CD8-positive, alpha-beta memory T cell (primary cell): ENCODE results near the gene STYK1. TPM values are rescaled to one million over a fixed set of nuclear protein-coding genes. Genes with fewer than 3 reads are reported as not detected.
A peak's percentile ranks its signal among the peaks of the same experiment; 100 is the strongest.

ENCODE experiments used
- CTCF ChIA-PET: fragments of 350-600 bp; sonication (Branson Sonifier 250); formaldehyde crosslinking; loops from one replicate; lab custom pipeline; 2021; ENCODE audit warnings: antibody characterized with exemption; lab: Charles Lee
- POLR2A ChIA-PET: fragments of 350-600 bp; sonication (Branson Sonifier 250); formaldehyde crosslinking; loops from one replicate; lab custom pipeline; 2021; ENCODE audit warnings: antibody characterized with exemption; lab: Charles Lee
- DNase-seq, 5 donors: peaks; one replicate each; pipeline versions ENCODE4 v3.0.0 to v3.0.0-alpha.2; 2020 to 2022; ENCODE audit warnings: mixed read lengths in 1 of 5
- H3K27ac ChIP-seq: one replicate; pipeline ENCODE4 v1.7.0; 2013; ENCODE audit warnings: low read depth, mild to moderate bottlenecking, low read length, moderate library complexity
- H3K27me3 ChIP-seq: 2 replicates; pipeline ENCODE4 v1.7.0; 2013; ENCODE audit warnings: low read length, mild to moderate bottlenecking; ENCODE audit not compliant: insufficient read depth, poor library complexity, severe bottlenecking
- H3K36me3 ChIP-seq: 2 replicates; pipeline ENCODE4 v1.7.0; 2013; ENCODE audit warnings: mild to moderate bottlenecking, low read length, moderate library complexity; ENCODE audit not compliant: insufficient read depth
- H3K4me1 ChIP-seq: 2 replicates; pipeline ENCODE4 v1.7.0; 2013; ENCODE audit warnings: mild to moderate bottlenecking, low read length, moderate library complexity; ENCODE audit not compliant: insufficient read depth
- H3K4me3 ChIP-seq: 2 replicates; pipeline ENCODE4 v1.7.0; 2013; ENCODE audit warnings: mild to moderate bottlenecking, low read length
- H3K9me3 ChIP-seq: 2 replicates; pipeline ENCODE4 v1.7.0; 2013; ENCODE audit warnings: mild to moderate bottlenecking, low read length
- H3K27ac Mint-ChIP-seq, 8 donors: one replicate each; pipeline ENCODE4 v1.8.0; 2020 to 2021; ENCODE audit warnings: mixed read lengths in 8 of 8, mild to moderate bottlenecking in 6 of 8, inconsistent platforms in 3 of 8, moderate library complexity in 3 of 8
- H3K27me3 Mint-ChIP-seq, 2 donors: one replicate each; pipeline ENCODE4 v1.8.0; 2020 to 2021; ENCODE audit warnings: mixed read lengths in 2 of 2, mild to moderate bottlenecking in 1 of 2, moderate library complexity in 1 of 2
- H3K36me3 Mint-ChIP-seq, 3 donors: one replicate each; pipeline ENCODE4 v1.8.0; 2020 to 2021; ENCODE audit warnings: mixed read lengths in 3 of 3, inconsistent platforms in 1 of 3, mild to moderate bottlenecking in 1 of 3
- H3K4me1 Mint-ChIP-seq, 3 donors: one replicate each; pipeline ENCODE4 v1.8.0; 2020 to 2021; ENCODE audit warnings: mixed read lengths in 3 of 3, inconsistent platforms in 1 of 3, mild to moderate bottlenecking in 1 of 3
- H3K4me3 Mint-ChIP-seq, 7 donors: one replicate each; pipeline ENCODE4 v1.8.0; 2020 to 2021; ENCODE audit warnings: mixed read lengths in 7 of 7, mild to moderate bottlenecking in 6 of 7, moderate library complexity in 4 of 7, inconsistent platforms in 2 of 7
- H3K9me3 Mint-ChIP-seq, 5 donors: one replicate each; pipeline ENCODE4 v1.8.0; 2020 to 2022; ENCODE audit warnings: mixed read lengths in 5 of 5, mild to moderate bottlenecking in 3 of 5, moderate library complexity in 2 of 5, inconsistent platforms in 1 of 5
- polyA plus RNA-seq: library from polyadenylated mRNA; unstranded; fragments of 300-500 nt; fragmentation: Illumina TruSeq; gene quantifications from one replicate; pipeline ENCODE4 v1.2.3, GENCODE V29; 2021
- total RNA-seq, 2 experiments: library from RNA; stranded (reverse); gene quantifications; one replicate each; pipeline ENCODE4 v1.2.3, GENCODE V29; 2021

The STYK1 gene
- total and polyA plus RNA-seq, 3 experiments from 2014 or later = 2.0 to 2.1 (median 2.1) TPM

- H3K4me3 ChIP-seq = no peak overlapping the region
- ChIA-PET CTCF (no interaction called here), POLR2A (interaction anchor here (1.1 to 1.2 kb wide), 2 partner anchors 21 to 62 kb away, joined by 3 to 4 read pairs; no protein-coding TSS in a partner anchor)
- H3K4me1 ChIP-seq = peaks cover 17% of the 10 kb centered on the region
- peaks cover 28 to 58% (median 56%) of the 10 kb centered on the region in 3 donors for H3K4me1 Mint-ChIP-seq
- H3K27me3 Mint-ChIP-seq = peaks cover 0 to 4% of the 10 kb centered on the region in 2 donors
- DNase-seq = no peak
- H3K27ac Mint-ChIP-seq = peak overlapping the region in 2 of 8 donors; percentile 0 to 19
- H3K4me3 Mint-ChIP-seq = no peak overlapping the region
- H3K27ac ChIP-seq = no peak overlapping the region
- H3K9me3 ChIP-seq = no peaks in the 10 kb centered on the region
- H3K9me3 Mint-ChIP-seq = no peaks in the 10 kb centered on the region
- H3K36me3 ChIP-seq = peaks cover 10% of the 10 kb centered on the region
- no peaks in the 10 kb centered on the region for H3K27me3 ChIP-seq
- H3K36me3 Mint-ChIP-seq = peaks cover 0 to 62% (median 21%) of the 10 kb centered on the region in 3 donors
These were observed 63.7 kb downstream of the STYK1 start for GRCh38 chr12:10610188-10610587.

- H3K27ac Mint-ChIP-seq = peak overlapping the region in 2 of 8 donors; percentile 15 to 32
- ChIA-PET POLR2A (interaction anchor here (1.4 kb wide), 1 partner anchor 394 kb away, joined by 6 read pairs; no protein-coding TSS in a partner anchor), CTCF (interaction anchor here (0.9 to 1.0 kb wide), 2 partner anchors 52 to 67 kb away, joined by 3 read pairs; no protein-coding TSS in a partner anchor)
- no peaks in the 10 kb centered on the region for H3K27me3 ChIP-seq
- no peak overlapping the region for H3K27ac ChIP-seq
- no peaks in the 10 kb centered on the region for H3K9me3 Mint-ChIP-seq
- peak in 1 of 5 donors; percentile 10 for DNase-seq
- peaks cover 18 to 52% (median 51%) of the 10 kb centered on the region in 3 donors for H3K4me1 Mint-ChIP-seq
- H3K36me3 Mint-ChIP-seq = peaks cover 0 to 68% (median 24%) of the 10 kb centered on the region in 3 donors
- peaks cover 10% of the 10 kb centered on the region for H3K36me3 ChIP-seq
- no peak overlapping the region for H3K4me3 Mint-ChIP-seq
- peaks cover 13% of the 10 kb centered on the region for H3K4me1 ChIP-seq
- no peaks in the 10 kb centered on the region for H3K9me3 ChIP-seq
- H3K27me3 Mint-ChIP-seq = no peaks in the 10 kb centered on the region
- H3K4me3 ChIP-seq = no peak overlapping the region
These were observed 65.9 kb downstream of the STYK1 start for GRCh38 chr12:10607885-10608458.

DNA sequence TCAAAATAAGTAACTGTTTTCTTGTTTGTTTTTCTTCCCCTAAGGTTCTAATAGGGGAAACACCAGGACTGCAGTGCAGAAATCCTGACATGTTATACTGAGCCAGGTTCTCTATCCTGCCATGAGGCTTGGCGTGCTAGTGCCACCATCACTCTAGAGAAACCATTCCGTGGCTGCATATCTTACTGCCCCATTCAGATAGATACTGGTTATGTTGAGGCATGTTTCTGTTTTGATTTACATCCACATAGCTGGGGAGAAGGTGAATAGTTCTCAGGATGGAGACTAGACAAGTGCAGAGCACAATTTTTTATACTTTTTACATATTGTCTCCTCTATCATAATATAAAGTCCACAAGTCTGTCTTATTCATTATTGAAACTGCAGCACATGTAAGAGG is 72.0 kb downstream of the STYK1 start:
- Mint-ChIP-seq H3K27me3 (no peaks in the 10 kb centered on the region), H3K27ac (peak overlapping the region in 5 of 8 donors; percentile 26 to 86 (median 40)), H3K4me3 (peak overlapping the region in 6 of 7 donors; percentile 41 to 83 (median 66)), H3K9me3 (no peaks in the 10 kb centered on the region), H3K36me3 (peaks cover 0 to 60% (median 9%) of the 10 kb centered on the region in 3 donors), H3K4me1 (peaks cover 24 to 40% (median 34%) of the 10 kb centered on the region in 3 donors)
- Histone ChIP-seq H3K9me3 (no peaks in the 10 kb centered on the region), H3K36me3 (peaks cover 1% of the 10 kb centered on the region), H3K27me3 (no peaks in the 10 kb centered on the region), H3K4me1 (peaks cover 15% of the 10 kb centered on the region), H3K4me3 (no peak overlapping the region), H3K27ac (no peak overlapping the region)
- ChIA-PET CTCF (no interaction called here), POLR2A (interaction anchor here (2.2 kb wide), 1 partner anchor 12 kb away, joined by 12 read pairs; the partner anchor contains the start of gene MAGOHB)
- DNase-seq = no peak

- H3K4me3 Mint-ChIP-seq = peak overlapping the region; percentile 16 to 83 (median 60)
- DNase-seq = peak in 1 of 5 donors; percentile 46
- no peaks in the 10 kb centered on the region for H3K36me3 ChIP-seq
- CTCF ChIA-PET = no interaction called here
- H3K27me3 Mint-ChIP-seq = no peaks in the 10 kb centered on the region
- H3K4me1 ChIP-seq = peaks cover 15% of the 10 kb centered on the region
- H3K27ac Mint-ChIP-seq = peak overlapping the region; percentile 17 to 86 (median 59)
- H3K9me3 Mint-ChIP-seq = no peaks in the 10 kb centered on the region
- H3K9me3 ChIP-seq = no peaks in the 10 kb centered on the region
- POLR2A ChIA-PET = no interaction called here
- peaks cover 28 to 46% (median 34%) of the 10 kb centered on the region in 3 donors for H3K4me1 Mint-ChIP-seq
- H3K27me3 ChIP-seq = no peaks in the 10 kb centered on the region
- H3K4me3 ChIP-seq = no peak overlapping the region
- peaks cover 3 to 61% (median 9%) of the 10 kb centered on the region in 3 donors for H3K36me3 Mint-ChIP-seq
- H3K27ac ChIP-seq = no peak overlapping the region
These were observed 72.9 kb downstream of the STYK1 start for GRCh38 chr12:10600988-10601387.

DNA sequence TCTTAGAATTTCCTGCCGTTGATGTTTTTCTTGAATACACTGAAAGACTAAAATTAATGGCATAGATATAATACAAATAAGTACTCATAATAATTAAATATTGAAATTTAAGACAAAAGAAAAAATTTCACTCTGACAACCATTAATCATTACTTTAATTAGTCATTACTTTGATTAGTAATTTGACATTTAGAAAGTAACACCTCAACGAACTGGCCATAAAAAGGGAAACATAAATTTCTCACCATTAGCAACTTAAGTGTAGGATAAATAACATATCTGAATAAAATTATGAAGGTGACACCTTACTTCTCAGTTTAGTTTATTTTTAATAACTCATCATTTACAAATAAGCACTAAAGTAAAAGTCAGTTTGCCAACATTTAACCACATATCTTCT is 78.0 kb downstream of the STYK1 start:
- Mint-ChIP-seq H3K36me3 (peaks cover 3 to 63% (median 11%) of the 10 kb centered on the region in 3 donors), H3K4me1 (peaks cover 4 to 50% (median 11%) of the 10 kb centered on the region in 3 donors), H3K27ac (peak overlapping the region in 5 of 8 donors; percentile 32 to 83 (median 61)), H3K27me3 (no peaks in the 10 kb centered on the region), H3K4me3 (peak overlapping the region; percentile 1 to 91 (median 73)), H3K9me3 (no peaks in the 10 kb centered on the region)
- peaks cover 3% of the 10 kb centered on the region for H3K4me1 ChIP-seq
- CTCF ChIA-PET = no interaction called here
- H3K9me3 ChIP-seq = no peaks in the 10 kb centered on the region
- no peak for DNase-seq
- POLR2A ChIA-PET = no interaction called here
- H3K36me3 ChIP-seq = peaks cover 5% of the 10 kb centered on the region
- no peak overlapping the region for H3K4me3 ChIP-seq
- H3K27me3 ChIP-seq = no peaks in the 10 kb centered on the region
- no peak overlapping the region for H3K27ac ChIP-seq

DNA sequence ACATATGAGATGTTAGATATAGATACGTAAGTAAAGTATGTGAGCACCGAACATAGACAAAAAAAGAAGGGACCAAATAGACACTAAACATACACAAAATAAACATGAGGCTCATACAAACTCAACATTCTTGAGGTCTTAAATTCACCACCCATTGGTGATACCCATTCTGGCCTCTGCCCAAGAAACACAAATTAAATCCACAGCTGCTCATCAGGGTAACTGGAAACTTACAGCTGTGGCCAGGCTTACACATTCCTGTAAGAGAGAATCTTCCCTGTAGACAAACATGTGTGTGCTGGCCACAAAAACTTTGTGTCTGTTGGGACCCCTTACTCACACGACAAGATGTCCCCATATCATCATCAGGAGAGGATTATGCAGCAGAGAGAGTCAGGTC is 82.9 kb downstream of the STYK1 start:
- Histone ChIP-seq H3K4me3 (no peak overlapping the region), H3K27ac (no peak overlapping the region), H3K27me3 (no peaks in the 10 kb centered on the region), H3K36me3 (peaks cover 7% of the 10 kb centered on the region), H3K4me1 (no peaks in the 10 kb centered on the region), H3K9me3 (no peaks in the 10 kb centered on the region)
- no peak overlapping the region for H3K27ac Mint-ChIP-seq
- no peak for DNase-seq
- H3K27me3 Mint-ChIP-seq = no peaks in the 10 kb centered on the region
- CTCF ChIA-PET = no interaction called here
- H3K36me3 Mint-ChIP-seq = peaks cover 5 to 63% (median 22%) of the 10 kb centered on the region in 3 donors
- POLR2A ChIA-PET = no interaction called here
- peak overlapping the region in 1 of 7 donors; percentile 24 for H3K4me3 Mint-ChIP-seq
- no peaks in the 10 kb centered on the region for H3K9me3 Mint-ChIP-seq
- H3K4me1 Mint-ChIP-seq = peaks cover 0 to 45% (median under 1%) of the 10 kb centered on the region in 3 donors

DNA sequence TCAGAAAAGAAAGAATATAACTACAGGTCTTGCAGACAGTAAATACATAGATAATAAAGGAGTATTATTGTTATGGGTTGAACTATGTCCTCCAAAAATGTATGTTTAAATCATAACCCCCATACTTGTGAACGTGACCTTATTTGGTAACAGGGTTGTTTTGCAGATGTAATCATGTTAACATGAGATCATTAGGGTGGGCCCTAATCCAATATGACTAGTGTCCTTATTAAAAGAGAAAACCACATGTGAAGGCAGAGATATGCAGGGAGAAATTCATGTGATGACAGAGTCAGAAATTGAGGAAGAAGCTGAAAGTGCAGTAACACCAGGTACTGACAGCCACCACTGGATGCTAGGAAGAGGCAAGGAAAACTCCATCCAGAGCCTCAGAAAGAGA is 89.4 kb downstream of the STYK1 start:
- Mint-ChIP-seq H3K4me1 (peaks cover 2 to 35% (median 6%) of the 10 kb centered on the region in 3 donors), H3K4me3 (peak overlapping the region in 1 of 7 donors; percentile 32), H3K27me3 (no peaks in the 10 kb centered on the region), H3K9me3 (peaks cover 0 to 12% (median 0%) of the 10 kb centered on the region in 5 donors), H3K27ac (peak overlapping the region in 2 of 8 donors; percentile 68 to 70), H3K36me3 (peaks cover 12 to 47% (median 32%) of the 10 kb centered on the region in 3 donors)
- no peaks in the 10 kb centered on the region for H3K9me3 ChIP-seq
- no peaks in the 10 kb centered on the region for H3K27me3 ChIP-seq
- no peaks in the 10 kb centered on the region for H3K36me3 ChIP-seq
- no peak for DNase-seq
- POLR2A ChIA-PET = no interaction called here
- no peak overlapping the region for H3K27ac ChIP-seq
- no peak overlapping the region for H3K4me3 ChIP-seq
- CTCF ChIA-PET = no interaction called here
- H3K4me1 ChIP-seq = no peaks in the 10 kb centered on the region

DNA sequence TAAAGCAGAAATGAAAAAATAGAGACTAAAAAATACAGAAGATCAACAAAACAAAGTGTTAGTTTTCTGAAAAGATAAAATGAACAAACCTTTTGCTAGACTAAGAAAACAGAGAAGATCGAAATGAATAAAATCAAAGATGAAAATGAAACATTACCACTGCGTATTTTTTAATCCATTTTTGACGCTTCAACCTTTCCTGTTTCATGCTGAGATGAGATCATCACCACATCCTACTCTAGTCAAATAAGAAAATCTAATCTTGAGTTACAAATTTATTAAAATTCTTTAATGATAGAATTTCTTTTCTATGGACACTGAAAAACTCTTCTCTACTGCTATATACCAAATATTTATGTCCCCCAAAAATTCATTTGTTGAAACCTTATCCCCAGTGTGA is 91.1 kb downstream of the STYK1 start:
- Mint-ChIP-seq H3K4me1 (peaks cover 4 to 35% (median 10%) of the 10 kb centered on the region in 3 donors), H3K4me3 (peak overlapping the region in 4 of 7 donors; percentile 12 to 77 (median 46)), H3K27me3 (peaks cover 0 to 3% of the 10 kb centered on the region in 2 donors), H3K36me3 (peaks cover 6 to 35% (median 32%) of the 10 kb centered on the region in 3 donors), H3K27ac (peak overlapping the region in 7 of 8 donors; percentile 5 to 66 (median 54)), H3K9me3 (peaks cover 0 to 12% (median 0%) of the 10 kb centered on the region in 5 donors)
- no peak for DNase-seq
- Histone ChIP-seq H3K9me3 (no peaks in the 10 kb centered on the region), H3K27me3 (no peaks in the 10 kb centered on the region), H3K4me3 (no peak overlapping the region), H3K27ac (no peak overlapping the region), H3K4me1 (no peaks in the 10 kb centered on the region), H3K36me3 (no peaks in the 10 kb centered on the region)
- POLR2A ChIA-PET = no interaction called here
- CTCF ChIA-PET = no interaction called here
